DMS 273 (cell line): Measurements from ENCODE around the gene CALU.

Experiments used
- DNase-seq: peaks from one replicate; lab custom pipeline; 2025; ENCODE audit not compliant: unreplicated experiment; lab: John Stamatoyannopoulos, UW

The CALU gene

GRCh38 chr7:128745706-128746105 is 6.5 kb downstream of the CALU start:
- DNase-seq = no peak

- DNase-seq = no peak
Observed at GRCh38 chr7:128747327-128748079, 8.3 kb downstream of the CALU start.

- DNase-seq = no peak
Observed at GRCh38 chr7:128752251-128752650, 13.1 kb downstream of the CALU start.

- DNase-seq = peak; percentile 77
Observed at GRCh38 chr7:128755075-128755818, 16.1 kb downstream of the CALU start.

- DNase-seq = peak; percentile 97
Observed at GRCh38 chr7:128755819-128756476, 16.8 kb downstream of the CALU start.

- DNase-seq = no peak
Observed at GRCh38 chr7:128757203-128757602, 18.0 kb downstream of the CALU start.

GRCh38 chr7:128758553-128758952 is 19.4 kb downstream of the CALU start:
- no peak for DNase-seq

GRCh38 chr7:128759242-128759641 is 20.1 kb downstream of the CALU start:
- no peak for DNase-seq

- no peak for DNase-seq
Observed at GRCh38 chr7:128763541-128763940, 24.4 kb downstream of the CALU start.

- no peak for DNase-seq
Observed at GRCh38 chr7:128767475-128768110, 28.4 kb downstream of the CALU start.

GRCh38 chr7:128770233-128770632 is 31.1 kb downstream of the CALU start:
- DNase-seq = no peak

GRCh38 chr7:128773604-128774003 is 34.4 kb downstream of the CALU start:
- DNase-seq = no peak

- no peak for DNase-seq
Observed at GRCh38 chr7:128774029-128774689, 35.0 kb downstream of the CALU start.

- DNase-seq = no peak
Observed at GRCh38 chr7:128774921-128775320, 35.8 kb downstream of the CALU start.

- no peak for DNase-seq
Observed at GRCh38 chr7:128775744-128776474, 36.8 kb downstream of the CALU start, which contains the start of gene OPN1SW. TSS of gene OPN1SW (minus strand) at chr7:128775794. CDS start at chr7:128775781, 13 bp downstream.

GRCh38 chr7:128777156-128778123 is 38.3 kb downstream of the CALU start:
- no peak for DNase-seq

GRCh38 chr7:128778946-128779345 is 39.8 kb downstream of the CALU start:
- DNase-seq = no peak

- no peak for DNase-seq
Observed at GRCh38 chr7:128781126-128781525, 42.0 kb downstream of the CALU start.

GRCh38 chr7:128781851-128782250 is 42.7 kb downstream of the CALU start:
- no peak for DNase-seq
